HG03045 (cell line): ENCODE measurements around the gene BAIAP2.

Experiments
- ATAC-seq: cut with Tn5 transposase; IDR thresholded peaks from one replicate; pipeline ENCODE4 v1.9.1; 2021; ENCODE audit warnings: mild to moderate bottlenecking, moderate library complexity; ENCODE audit not compliant: unreplicated experiment

BAIAP2 gene

DNA sequence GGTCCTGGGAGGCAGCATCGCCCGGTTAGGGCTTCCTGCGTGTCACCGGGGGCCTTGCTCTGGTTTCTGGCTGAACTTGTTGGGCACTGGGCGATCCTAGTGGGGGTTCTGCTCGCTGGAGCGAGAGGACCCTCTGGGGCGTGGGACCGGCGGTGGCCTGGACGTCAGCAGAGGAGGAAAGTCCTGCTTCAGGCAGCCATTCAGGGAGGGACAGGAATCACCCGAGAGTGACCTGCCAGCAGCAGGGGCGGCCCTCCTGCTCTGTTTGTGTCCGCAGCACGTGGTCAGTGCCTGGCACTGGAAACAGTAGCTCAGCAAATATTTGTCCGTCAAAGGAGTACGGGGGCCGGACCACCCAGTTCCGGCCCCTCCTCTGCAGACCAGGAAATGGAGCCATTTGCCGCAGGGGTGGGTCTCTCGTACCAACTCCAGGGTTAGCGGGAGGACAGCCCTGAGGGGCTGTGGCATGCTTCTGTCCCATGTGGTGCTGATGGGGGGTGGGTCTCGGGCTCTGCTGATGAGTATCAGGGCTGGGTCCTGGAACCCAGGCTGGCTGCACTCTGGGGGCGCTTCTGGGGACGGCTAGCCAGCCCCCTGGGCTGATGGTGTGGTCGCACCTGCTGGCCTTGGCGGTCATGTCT is 48.3 kb downstream of the BAIAP2 start:
- ATAC-seq = no peak

DNA sequence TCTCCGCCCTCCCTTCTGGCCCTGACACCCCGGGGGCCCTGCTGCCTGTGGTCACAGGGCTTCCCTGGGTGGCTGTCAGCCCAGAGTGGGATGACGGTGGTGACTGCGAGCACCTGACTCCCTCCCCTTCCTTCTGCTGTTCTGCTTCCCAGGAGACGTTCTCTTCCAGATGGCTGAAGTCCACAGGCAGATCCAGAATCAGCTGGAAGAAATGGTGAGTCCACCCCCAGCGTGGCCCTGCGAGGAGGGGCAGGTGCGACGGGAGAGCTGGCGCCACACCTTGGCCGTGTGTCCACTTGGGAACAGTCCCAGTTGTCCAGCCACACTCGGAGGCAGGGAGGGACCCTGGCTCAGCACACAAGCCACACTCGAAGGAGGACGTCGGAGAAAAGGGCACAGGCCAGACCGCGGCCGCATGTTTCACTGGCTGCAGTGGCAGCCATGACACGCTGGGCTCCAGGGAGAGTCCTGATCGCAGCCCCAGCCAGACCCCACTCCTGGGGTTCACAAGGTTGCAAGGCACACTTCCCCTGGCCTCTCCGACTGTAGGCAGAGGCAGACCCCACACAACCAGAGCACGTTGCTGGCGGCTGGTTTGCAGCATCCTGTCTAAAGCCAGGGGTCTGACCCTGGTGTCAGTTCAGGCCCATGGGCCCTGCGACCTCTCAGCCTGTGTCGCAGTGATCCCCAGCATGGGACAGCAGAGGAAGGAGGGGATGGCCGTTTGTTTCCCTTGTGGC is 49.9 kb downstream of the BAIAP2 start:
- no peak for ATAC-seq

DNA sequence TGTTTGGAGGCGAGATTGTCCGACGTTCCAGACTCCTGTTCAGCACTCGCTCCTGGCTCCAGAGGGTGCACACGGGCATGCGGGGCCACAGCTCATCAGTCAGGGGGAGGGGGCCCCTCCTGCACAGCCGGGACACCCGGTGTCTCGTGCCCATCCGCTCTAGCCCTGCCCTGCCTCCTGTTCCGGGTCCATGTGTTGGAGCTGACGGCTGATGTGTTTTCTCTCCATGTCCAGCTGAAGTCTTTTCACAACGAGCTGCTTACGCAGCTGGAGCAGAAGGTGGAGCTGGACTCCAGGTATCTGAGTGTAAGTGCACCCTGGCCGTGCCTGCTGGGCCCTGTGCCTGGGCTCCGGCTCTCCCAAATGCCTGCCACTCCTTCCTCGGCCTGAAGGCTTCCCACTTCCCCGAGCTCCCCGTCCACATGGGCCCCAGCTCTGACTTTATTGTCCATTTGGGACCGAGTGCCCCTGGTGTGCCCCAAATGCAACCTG is 50.5 kb downstream of the BAIAP2 start:
- ATAC-seq = no peak

GRCh38 chr17:81086789-81087551 is 52.0 kb downstream of the BAIAP2 start:
- ATAC-seq = no peak

- no peak for ATAC-seq
Observed at GRCh38 chr17:81090361-81091136, 55.6 kb downstream of the BAIAP2 start.

- no peak for ATAC-seq
Observed at GRCh38 chr17:81091154-81091553, 56.2 kb downstream of the BAIAP2 start.

GRCh38 chr17:81091774-81092517 is 57.0 kb downstream of the BAIAP2 start:
- ATAC-seq = no peak

- no peak for ATAC-seq
Observed at GRCh38 chr17:81092518-81093095, 57.7 kb downstream of the BAIAP2 start.

GRCh38 chr17:81093619-81094508 is 58.9 kb downstream of the BAIAP2 start:
- ATAC-seq = no peak

DNA sequence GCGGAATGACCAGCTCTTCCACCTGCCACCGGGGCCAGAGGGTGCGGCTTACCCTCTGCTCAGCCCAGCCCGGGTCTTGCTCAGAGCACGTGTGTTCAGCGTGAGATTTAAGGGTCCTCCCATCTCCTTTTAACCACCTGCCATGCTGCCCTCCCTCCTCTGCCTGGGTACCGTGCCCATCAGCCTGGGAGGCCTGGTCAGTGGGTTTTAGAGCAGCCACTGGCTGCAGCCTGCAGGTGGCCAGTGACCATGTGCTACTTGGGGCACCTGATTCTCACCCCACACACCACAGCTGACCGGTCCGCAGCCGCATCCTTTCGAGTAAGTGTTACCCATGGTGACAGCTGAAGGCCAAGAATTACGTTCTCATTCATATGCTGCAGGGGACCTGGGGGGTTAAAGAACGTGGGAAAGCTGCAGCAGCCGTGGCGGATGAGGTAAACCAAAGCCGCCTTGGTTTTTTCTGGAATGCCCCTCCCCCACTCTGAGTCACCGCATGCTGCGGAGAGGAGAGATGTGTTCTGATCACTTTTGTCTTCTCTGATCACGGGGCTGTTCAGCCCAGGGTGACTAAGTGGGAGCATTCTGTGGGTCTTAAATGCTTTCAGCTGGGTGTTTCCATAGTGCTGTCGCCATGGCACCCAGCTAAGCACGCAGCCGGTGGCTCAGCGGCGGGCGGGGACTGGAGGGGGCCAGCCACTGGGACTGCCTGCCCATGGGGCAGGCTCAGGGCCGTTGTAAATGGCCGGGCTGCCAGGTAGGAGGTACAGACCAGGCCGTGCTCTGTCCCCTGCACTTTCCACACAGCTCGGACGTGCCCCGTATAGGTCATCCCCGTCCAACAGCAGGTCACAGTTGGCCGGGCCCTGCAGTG is 59.8 kb downstream of the BAIAP2 start:
- no peak for ATAC-seq

DNA sequence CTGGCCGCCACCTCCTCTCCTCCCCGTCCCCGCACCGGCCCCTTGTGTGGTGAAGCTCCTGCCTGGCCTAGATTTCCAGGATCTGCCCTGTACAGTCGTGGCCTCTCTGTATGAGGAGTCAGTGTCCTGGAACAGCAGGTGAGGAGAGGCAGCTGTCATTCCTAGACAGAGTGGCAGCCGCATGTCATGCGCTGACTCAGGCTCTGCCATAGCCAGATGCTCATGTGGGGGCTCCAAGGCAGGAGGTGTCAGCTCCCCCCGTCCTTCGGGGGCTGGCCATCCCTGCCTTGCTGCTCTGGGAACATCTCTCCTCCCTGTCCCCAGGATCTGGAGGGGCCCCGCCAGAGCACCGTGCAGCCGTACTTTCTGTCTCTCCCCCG is 60.4 kb downstream of the BAIAP2 start:
- ATAC-seq = no peak

DNA sequence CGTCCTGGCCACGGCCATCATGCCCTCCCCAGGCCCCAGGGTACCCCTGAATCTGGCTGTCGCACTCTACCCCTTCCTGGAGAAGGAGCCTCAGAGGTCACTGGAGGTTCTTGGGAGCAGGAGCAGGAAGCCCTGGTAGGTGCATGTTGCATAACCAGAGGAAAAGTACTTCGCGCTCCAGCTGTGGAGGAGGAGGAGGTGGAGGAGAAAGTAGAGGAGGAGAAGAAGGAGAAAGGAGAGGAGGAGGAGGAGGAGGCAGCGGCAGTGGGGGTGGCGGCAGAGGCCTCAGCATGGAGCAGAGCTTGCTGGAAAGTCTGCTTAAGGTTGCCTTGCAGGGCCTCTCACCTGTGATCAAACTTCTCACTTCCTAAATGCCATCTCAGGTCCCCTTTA is 61.8 kb downstream of the BAIAP2 start:
- ATAC-seq = no peak

GRCh38 chr17:81097134-81097942 is 62.4 kb downstream of the BAIAP2 start:
- no peak for ATAC-seq

GRCh38 chr17:81097943-81098308 is 63.0 kb downstream of the BAIAP2 start:
- no peak for ATAC-seq

DNA sequence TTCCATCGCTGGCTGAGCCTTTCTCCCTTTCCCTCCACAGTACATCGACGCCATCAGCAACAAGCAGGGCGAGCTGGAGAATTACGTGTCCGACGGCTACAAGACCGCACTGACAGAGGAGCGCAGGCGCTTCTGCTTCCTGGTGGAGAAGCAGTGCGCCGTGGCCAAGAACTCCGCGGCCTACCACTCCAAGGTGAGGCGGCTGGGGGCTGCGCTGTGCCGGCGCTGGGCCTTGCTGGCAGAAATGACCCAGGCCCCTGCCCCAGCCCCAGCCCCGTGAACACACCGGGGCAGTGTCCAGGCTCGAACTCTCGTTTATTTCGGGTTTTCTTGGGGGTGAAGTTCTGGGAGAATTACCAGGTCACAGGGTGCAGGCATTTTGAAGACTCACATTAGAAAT is 64.9 kb downstream of the BAIAP2 start:
- ATAC-seq = no peak

DNA sequence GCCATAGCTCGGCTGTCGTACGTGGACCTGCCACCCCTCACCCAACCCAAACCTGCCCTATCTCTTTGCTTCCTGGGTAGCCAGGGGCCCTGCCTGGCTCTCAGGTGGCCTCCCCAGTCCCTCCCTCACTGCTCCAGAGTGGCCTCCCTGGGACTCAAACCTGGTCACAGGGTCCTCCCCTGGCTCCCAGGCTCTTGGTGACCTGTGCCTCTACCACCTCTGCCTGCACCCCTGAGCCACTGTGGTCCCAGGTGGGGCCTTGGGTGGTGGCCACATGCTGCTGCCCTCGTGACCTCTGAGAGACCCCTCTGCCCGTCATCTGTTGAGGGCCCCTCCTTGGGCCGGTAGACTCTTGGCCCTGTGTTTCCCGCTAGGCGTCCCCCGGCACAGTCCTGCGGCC is 65.7 kb downstream of the BAIAP2 start:
- ATAC-seq = no peak

GRCh38 chr17:81101614-81102306 is 66.8 kb downstream of the BAIAP2 start:
- peak; percentile 77 for ATAC-seq
